Measurements from ENCODE around the gene ATP6V0B. TPM values are rescaled to one million over a fixed set of nuclear protein-coding genes. Genes with fewer than 3 reads are reported as not detected.

The ATP6V0B gene
- total and polyA plus RNA-seq, 2 of the 8 experiments (the other 6 are each of a cell fraction or from before 2014, with no cell fraction given) = 105 to 308 TPM

GRCh38 chr1:43960798-43961197, 14.0 kb upstream of the ATP6V0B start:
- DNase-seq (ENCODE audit: low read depth in 1 of 2, low spot score in 2 of 2) = no peak
- Histone ChIP-seq H3K27ac (ENCODE audit: low read depth, low read length) (no peak overlapping the region), H4K91ac (replicated peaks; ENCODE audit: insufficient read length, low read length) (no peak overlapping the region), H2BK20ac (ENCODE audit: low read length) (no peak overlapping the region), H3K14ac (ENCODE audit: insufficient read length) (no peak overlapping the region), H4K5ac (ENCODE audit: insufficient read length, low read depth, low read length) (no peak overlapping the region), H2BK15ac (ENCODE audit: low read length) (no peak overlapping the region), H2AK5ac (ENCODE audit: low read depth, low read length) (no peak overlapping the region), H3K18ac (ENCODE audit: extremely low read depth, low read length) (no peak overlapping the region), H2AFZ (ENCODE audit: low read length) (no peak overlapping the region), H3K4me3 (ENCODE audit: extremely low read depth in 1 of 4, insufficient read depth in 2 of 4, low read depth in 3 of 4, low read length in 4 of 4) (no peak overlapping the region), H4K20me1 (replicated peaks in 1 of 2; ENCODE audit: control insufficient read depth in 1 of 2, insufficient read depth in 2 of 2, low read length in 2 of 2) (peaks cover 0 to 1% of the 10 kb centered on the region in 2 experiments), H3K56ac (replicated peaks; ENCODE audit: insufficient read length, low read depth, low read length) (no peak overlapping the region), H2BK12ac (ENCODE audit: low read depth, low read length) (no peak overlapping the region), H3K79me2 (ENCODE audit: control insufficient read depth in 1 of 2, insufficient read depth in 2 of 2, low read length in 2 of 2) (no peaks in the 10 kb centered on the region), H4K8ac (ENCODE audit: extremely low read depth, insufficient read depth, low read length) (no peak overlapping the region), H3K23me2 (ENCODE audit: low read depth, low read length) (peaks cover 5% of the 10 kb centered on the region; the same call in 1 of the 2 replicates), H2BK120ac (replicated peaks; ENCODE audit: low read depth, low read length) (no peak overlapping the region), H3K23ac (ENCODE audit: insufficient read length) (no peak overlapping the region), H3K79me1 (ENCODE audit: low read depth, low read length) (no peaks in the 10 kb centered on the region), H3K27me3 (replicated peaks in 1 of 4; ENCODE audit: control insufficient read depth in 3 of 4, extremely low read depth in 1 of 4, insufficient read depth in 3 of 4, low read length in 3 of 4) (no peaks in the 10 kb centered on the region), H3K36me3 (ENCODE audit: control insufficient read depth in 2 of 4, insufficient read depth in 4 of 4, low read length in 3 of 4) (peaks cover 3 to 14% (median 8%) of the 10 kb centered on the region in 4 experiments; a peak in 4 of 8 replicates), H3K4me2 (ENCODE audit: insufficient read depth in 1 of 2, low read depth in 2 of 2, low read length in 2 of 2) (no peak overlapping the region), H3K4ac (replicated peaks; ENCODE audit: insufficient read length, low read depth, low read length) (no peak overlapping the region), H3K4me1 (replicated peaks in 1 of 4; ENCODE audit: control insufficient read depth in 3 of 4, insufficient read depth in 4 of 4, low read length in 3 of 4) (no peaks in the 10 kb centered on the region), H3K9me3 (ENCODE audit: insufficient read depth in 2 of 2, low read depth in 1 of 2, low read length in 1 of 2) (no peaks in the 10 kb centered on the region), H2BK5ac (ENCODE audit: low read depth, low read length) (no peak overlapping the region), H3K9ac (replicated peaks in 1 of 4; ENCODE audit: extremely low read depth in 1 of 4, low read depth in 3 of 4, low read length in 3 of 4) (no peak overlapping the region)
- WGBS, 2 experiments (ENCODE audit: extremely low coverage in 1 of 2, insufficient coverage in 1 of 2, insufficient read length in 1 of 2, insufficient replicate concordance in 2 of 2, low coverage in 1 of 2, low lambda C conversion rate in 2 of 2, missing lambda C conversion rate in 1 of 2) = 92% methylated on average over 7 of the region's 8 CpGs; no CpG with 5 or more reads in 1 of the 2 experiments
- ChIA-PET CTCF (ENCODE audit: partially characterized antibody) (interaction anchor here (0.7 to 2.7 kb wide), 4 partner anchors 13 to 197 kb away, joined by 3 to 12 read pairs (median 6); partner anchors contain the start of gene ARTN), POLR2A (ENCODE audit: partially characterized antibody) (no interaction called here)
- FAIRE-seq = no peak
- no peak for TF ChIP-seq SIN3A (conservative IDR thresholded peaks at IDR 0.05 in 1 of 2, IDR thresholded peaks at IDR 0.05 in 1 of 2; ENCODE audit: low read depth in 1 of 2, low read length in 2 of 2)
- TF ChIP-seq KDM5A (IDR thresholded peaks at IDR 0.05; ENCODE audit: low read length) = no peak
- no peak for TF ChIP-seq HDAC2 (IDR thresholded peaks at IDR 0.05; ENCODE audit: borderline replicate concordance in 1 of 2, low read depth in 2 of 2, low read length in 2 of 2)
- no peak for TF ChIP-seq POU5F1 (IDR thresholded peaks at IDR 0.05; ENCODE audit: low read depth, low read length)
- TF ChIP-seq RAD21 (IDR thresholded peaks at IDR 0.05 in 1 of 2, conservative IDR thresholded peaks at IDR 0.05 in 1 of 2; ENCODE audit: low read depth in 2 of 2, low read length in 2 of 2) = no peak
- TF ChIP-seq JUND (IDR thresholded peaks at IDR 0.05; ENCODE audit: low read length) = no peak
- TF ChIP-seq POLR2AphosphoS5 (IDR thresholded peaks at IDR 0.05; ENCODE audit: low read depth, low read length) = no peak
- no peak for TF ChIP-seq KDM4A (IDR thresholded peaks at IDR 0.05; ENCODE audit: low read depth, low read length, severe bottlenecking)
- no peak for TF ChIP-seq BRCA1 (IDR thresholded peaks at IDR 0.05; ENCODE audit: low read depth, low read length)
- TF ChIP-seq KDM1A (IDR thresholded peaks at IDR 0.05; ENCODE audit: borderline replicate concordance, low read length) = no peak
- no peak for TF ChIP-seq RFX5 (IDR thresholded peaks at IDR 0.05; ENCODE audit: borderline replicate concordance, low read depth, low read length)
- no peak for TF ChIP-seq CEBPB (IDR thresholded peaks at IDR 0.05; ENCODE audit: low read depth, low read length)
- TF ChIP-seq BACH1 (IDR thresholded peaks at IDR 0.05; ENCODE audit: low read length) = no peak
- TF ChIP-seq TEAD4 (IDR thresholded peaks at IDR 0.05; ENCODE audit: low read depth, low read length) = no peak
